GM12892 (cell line): Measurements from ENCODE around the gene USP40. TPM values are rescaled to one million over a fixed set of nuclear protein-coding genes. Genes with fewer than 3 reads are reported as not detected.
"Not testable (repeated sequence)": the region's sequence is repeated elsewhere in the genome, so short reads cannot be mapped to it uniquely, and the experiment has no call there.

ENCODE experiments used
- DNase-seq: peaks from one replicate; pipeline ENCODE4 v3.0.0; 2011; ENCODE audit not compliant: insufficient read length
- FAIRE-seq: peaks from 2 replicates; lab custom pipeline; 2011; peaks lifted over from hg19 to GRCh38; lab: Jason Lieb, UNC
- POLR2A ChIP-seq: IDR thresholded peaks from 2 replicates; pipeline ENCODE4 v1.6.1; 2011; ENCODE audit warnings: low read depth, low read length, control low read depth
- POLR2AphosphoS5 ChIP-seq: IDR thresholded peaks from 2 replicates; pipeline ENCODE4 v1.6.1; 2011; ENCODE audit warnings: low read depth, low read length, control low read depth
- TAF1 ChIP-seq: IDR thresholded peaks from 2 replicates; pipeline ENCODE4 v1.6.1; 2011; ENCODE audit warnings: low read depth, mild to moderate bottlenecking, control low read depth, low read length, borderline replicate concordance
- polyA plus RNA-seq: library from polyadenylated mRNA; unstranded; fragments of >200 nt; gene quantifications from one replicate; pipeline ENCODE4 v1.2.1, GENCODE V29; 2012; ENCODE audit warnings: missing spikeins, inconsistent platforms; ENCODE audit not compliant: missing spikeins

Gene USP40, protein sequence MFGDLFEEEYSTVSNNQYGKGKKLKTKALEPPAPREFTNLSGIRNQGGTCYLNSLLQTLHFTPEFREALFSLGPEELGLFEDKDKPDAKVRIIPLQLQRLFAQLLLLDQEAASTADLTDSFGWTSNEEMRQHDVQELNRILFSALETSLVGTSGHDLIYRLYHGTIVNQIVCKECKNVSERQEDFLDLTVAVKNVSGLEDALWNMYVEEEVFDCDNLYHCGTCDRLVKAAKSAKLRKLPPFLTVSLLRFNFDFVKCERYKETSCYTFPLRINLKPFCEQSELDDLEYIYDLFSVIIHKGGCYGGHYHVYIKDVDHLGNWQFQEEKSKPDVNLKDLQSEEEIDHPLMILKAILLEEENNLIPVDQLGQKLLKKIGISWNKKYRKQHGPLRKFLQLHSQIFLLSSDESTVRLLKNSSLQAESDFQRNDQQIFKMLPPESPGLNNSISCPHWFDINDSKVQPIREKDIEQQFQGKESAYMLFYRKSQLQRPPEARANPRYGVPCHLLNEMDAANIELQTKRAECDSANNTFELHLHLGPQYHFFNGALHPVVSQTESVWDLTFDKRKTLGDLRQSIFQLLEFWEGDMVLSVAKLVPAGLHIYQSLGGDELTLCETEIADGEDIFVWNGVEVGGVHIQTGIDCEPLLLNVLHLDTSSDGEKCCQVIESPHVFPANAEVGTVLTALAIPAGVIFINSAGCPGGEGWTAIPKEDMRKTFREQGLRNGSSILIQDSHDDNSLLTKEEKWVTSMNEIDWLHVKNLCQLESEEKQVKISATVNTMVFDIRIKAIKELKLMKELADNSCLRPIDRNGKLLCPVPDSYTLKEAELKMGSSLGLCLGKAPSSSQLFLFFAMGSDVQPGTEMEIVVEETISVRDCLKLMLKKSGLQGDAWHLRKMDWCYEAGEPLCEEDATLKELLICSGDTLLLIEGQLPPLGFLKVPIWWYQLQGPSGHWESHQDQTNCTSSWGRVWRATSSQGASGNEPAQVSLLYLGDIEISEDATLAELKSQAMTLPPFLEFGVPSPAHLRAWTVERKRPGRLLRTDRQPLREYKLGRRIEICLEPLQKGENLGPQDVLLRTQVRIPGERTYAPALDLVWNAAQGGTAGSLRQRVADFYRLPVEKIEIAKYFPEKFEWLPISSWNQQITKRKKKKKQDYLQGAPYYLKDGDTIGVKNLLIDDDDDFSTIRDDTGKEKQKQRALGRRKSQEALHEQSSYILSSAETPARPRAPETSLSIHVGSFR
- 12.8 TPM for polyA plus RNA-seq

GRCh38 chr2:233566141-233566956 lies at the start of gene USP40:
Gene USP40, minus strand, starts transcription at chr2:233566782. Its CDS starts 1,228 bp downstream, at chr2:233565554.
- peak; percentile 80; the same call in 1 of the 2 replicates for TF ChIP-seq POLR2A
- peak; percentile 72 for TF ChIP-seq POLR2AphosphoS5
- peak; percentile 86 for TF ChIP-seq TAF1
- peak; percentile 25 for DNase-seq
- FAIRE-seq: peak; percentile 96

DNA sequence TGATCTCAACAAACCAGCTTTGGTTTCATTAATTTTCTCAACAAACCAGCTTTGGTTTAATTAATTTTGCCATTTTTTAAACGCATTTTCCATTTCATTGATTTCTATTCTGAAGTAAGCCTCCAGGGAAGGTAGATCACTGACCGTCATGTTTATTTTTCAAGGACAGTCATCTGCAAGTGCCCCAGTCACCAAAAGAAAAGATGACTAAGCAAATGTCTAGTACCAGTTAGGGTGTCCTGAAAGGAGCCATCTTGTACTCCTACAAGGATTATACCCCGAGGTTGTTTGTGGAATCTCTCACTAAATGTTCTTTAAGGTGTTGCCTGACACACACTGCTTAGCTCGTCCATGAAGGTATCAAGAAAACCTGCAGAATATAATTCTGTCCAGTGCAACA lies 44.7 kb upstream of the USP40 start:
- TF ChIP-seq POLR2A (no peak), POLR2AphosphoS5 (no peak), TAF1 (no peak)
- FAIRE-seq (no peak), DNase-seq (no peak)

- no peak for FAIRE-seq
- no peak for DNase-seq
- no peak for TF ChIP-seq POLR2AphosphoS5
- no peak for TF ChIP-seq POLR2A
- TF ChIP-seq TAF1: no peak
Observed at GRCh38 chr2:233605680-233606079, 39.1 kb upstream of the USP40 start.

- FAIRE-seq: no peak
- DNase-seq: no peak
- TF ChIP-seq POLR2A (no peak), POLR2AphosphoS5 (no peak), TAF1 (no peak)
Observed at GRCh38 chr2:233604826-233605225, 38.2 kb upstream of the USP40 start.

DNA sequence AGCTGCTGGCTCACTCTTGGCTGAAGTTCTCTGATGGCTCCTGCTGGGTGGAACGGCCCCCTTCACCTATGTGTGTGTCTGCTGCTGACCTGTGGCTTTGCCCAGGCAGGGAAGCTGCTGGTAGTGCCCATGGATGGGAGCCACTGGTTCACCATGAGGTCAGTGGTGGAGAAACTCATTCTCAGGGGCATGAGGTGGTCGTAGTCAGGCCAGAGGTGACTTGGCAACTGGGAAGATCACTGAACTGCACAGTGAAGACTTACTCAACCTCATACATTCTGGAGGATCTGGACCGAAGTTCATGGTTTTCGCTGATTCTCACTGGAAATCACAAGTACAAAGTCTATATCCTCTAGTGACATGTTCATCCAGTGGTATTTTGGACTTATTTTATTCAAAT lies 36.9 kb upstream of the USP40 start:
- no peak for TF ChIP-seq POLR2A
- no peak for TF ChIP-seq POLR2AphosphoS5
- no peak for TF ChIP-seq TAF1
- FAIRE-seq (no peak), DNase-seq (no peak)

GRCh38 chr2:233602076-233602475 lies 35.5 kb upstream of the USP40 start:
- DNase-seq (no peak), FAIRE-seq (no peak)
- TF ChIP-seq POLR2AphosphoS5 (no peak), POLR2A (no peak), TAF1 (no peak)

- DNase-seq (no peak), FAIRE-seq (no peak)
- TF ChIP-seq POLR2AphosphoS5 (no peak), POLR2A (no peak), TAF1 (no peak)
Observed at GRCh38 chr2:233600386-233600785, 33.8 kb upstream of the USP40 start.

DNA sequence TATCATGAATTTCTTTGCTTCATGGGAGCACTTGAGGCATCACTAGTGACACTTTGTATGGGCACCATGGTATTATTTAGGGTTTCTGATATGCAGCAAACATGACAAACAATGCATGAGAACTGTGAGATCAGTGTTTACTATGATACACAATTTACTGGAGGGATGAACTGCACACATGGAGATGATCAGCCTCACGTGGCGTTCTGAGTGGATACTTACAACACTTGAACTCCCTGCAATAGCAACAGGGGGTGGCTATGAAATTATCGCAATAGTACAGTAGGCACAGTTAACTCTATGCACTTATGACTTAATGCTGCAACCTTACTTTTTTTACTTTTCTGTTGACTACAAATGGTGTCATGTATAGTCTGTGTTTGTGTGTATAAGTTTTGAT lies 32.4 kb upstream of the USP40 start:
- DNase-seq (no peak), FAIRE-seq (no peak)
- TF ChIP-seq POLR2A (no peak), POLR2AphosphoS5 (no peak), TAF1 (no peak)

- no peak for TF ChIP-seq TAF1
- TF ChIP-seq POLR2A: no peak
- TF ChIP-seq POLR2AphosphoS5: no peak
- no peak for DNase-seq
- FAIRE-seq: no peak
Observed at GRCh38 chr2:233597522-233597921, 30.9 kb upstream of the USP40 start.

DNA sequence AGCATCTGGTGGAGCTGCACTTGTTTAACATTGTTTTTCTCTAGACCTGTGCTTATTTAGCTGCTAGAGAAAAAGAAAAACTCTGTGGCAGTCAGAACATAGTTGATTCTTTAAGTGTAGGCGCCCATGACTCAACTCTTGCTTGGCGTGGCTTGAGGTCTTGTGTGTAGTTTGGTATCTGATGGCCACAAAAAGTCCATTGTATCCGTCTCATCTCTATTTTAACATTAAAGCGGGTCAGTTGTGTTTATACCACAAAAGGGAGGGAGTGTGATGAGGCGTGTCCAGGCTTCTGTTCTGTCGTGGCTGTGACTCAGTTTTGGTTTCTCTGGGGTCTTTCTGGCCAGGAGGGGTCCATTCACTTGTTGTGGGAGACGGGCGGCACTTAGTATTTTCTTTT lies 26.6 kb upstream of the USP40 start:
- TF ChIP-seq TAF1 (no peak), POLR2A (no peak), POLR2AphosphoS5 (no peak)
- FAIRE-seq: no peak
- no peak for DNase-seq

DNA sequence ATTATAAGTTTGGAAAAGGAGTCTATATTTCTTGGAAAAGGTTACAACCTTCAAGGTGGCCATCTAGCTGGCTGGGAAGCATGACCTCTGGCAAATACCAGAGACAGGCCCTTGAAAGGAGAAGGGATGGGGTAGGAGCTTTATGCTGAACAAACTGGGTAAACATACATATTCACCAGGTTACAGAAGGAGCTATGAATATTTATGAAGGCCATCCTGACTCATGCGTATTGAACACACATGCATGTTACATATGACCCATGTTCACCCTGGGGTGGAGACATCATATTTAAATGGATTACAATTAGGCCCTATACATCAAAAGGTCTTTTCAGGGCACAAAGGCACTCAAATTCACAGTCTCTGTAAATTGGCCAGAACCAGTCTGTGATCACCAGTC lies 26.1 kb upstream of the USP40 start:
- not testable (repeated sequence) for FAIRE-seq, DNase-seq
